Tibial nerve (tissue), 3 donors: ENCODE measurements around the gene TMEM100.

Experiments used
- EP300 ChIP-seq, 2 donors: sonication (generic); formaldehyde crosslinking; IDR thresholded peaks; one replicate each; pipeline ENCODE4 v1.6.1; 2017; ENCODE audit warnings: antibody characterized with exemption in 2 of 2, mild to moderate bottlenecking in 1 of 2
- POLR2A ChIP-seq, 2 donors: fragments of 450-650 bp; IDR thresholded peaks; one replicate each; pipeline ENCODE4 v1.6.1; 2017; ENCODE audit warnings: antibody characterized with exemption in 2 of 2, mild to moderate bottlenecking in 2 of 2, moderate library complexity in 2 of 2

DNA sequence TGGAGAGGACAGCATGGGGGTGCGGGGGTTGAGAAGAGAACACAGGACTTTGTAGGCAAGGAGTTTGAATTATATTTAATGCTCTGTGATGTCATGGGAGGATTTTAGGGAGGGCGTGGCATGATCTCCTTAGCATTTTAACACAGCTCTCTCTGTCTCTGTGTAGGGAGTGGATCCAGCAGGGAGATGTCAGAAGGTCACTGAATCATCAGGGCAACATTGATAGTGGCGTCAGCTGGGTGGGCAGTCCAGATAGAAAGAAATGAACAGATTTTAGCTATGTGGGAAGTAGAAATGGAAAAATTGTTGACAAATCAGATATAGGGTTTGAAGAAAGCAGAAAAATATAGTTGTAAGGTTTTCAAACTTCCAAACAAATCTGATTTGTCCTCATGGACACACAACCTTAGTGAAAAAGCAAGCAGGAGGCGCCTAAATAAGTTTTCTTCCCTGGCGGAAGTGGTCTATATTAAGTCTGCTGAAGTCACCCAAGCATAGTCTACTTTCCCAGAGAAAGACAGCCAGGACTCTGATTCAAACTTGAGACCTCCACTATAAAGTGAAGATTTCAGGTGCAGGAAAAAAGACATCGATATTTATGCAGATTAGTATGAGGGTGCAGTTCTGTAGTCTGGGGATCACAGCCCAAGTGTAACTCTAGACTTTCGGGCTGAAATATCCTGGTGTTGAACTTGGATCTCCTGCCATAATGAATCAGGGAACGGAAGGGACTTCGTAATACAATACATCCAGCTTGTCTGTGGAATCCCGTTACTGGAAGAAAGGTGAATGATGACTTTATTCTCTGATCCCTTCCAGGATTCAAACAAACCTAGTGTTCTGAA, 18.1 kb upstream of the TMEM100 start:
- TF ChIP-seq POLR2A (IDR thresholded peaks at IDR 0.05): no peak
- no peak for TF ChIP-seq EP300 (IDR thresholded peaks at IDR 0.05)
